A204.1 (cell line): ENCODE data around the gene PLAU.
"Not testable (repeated sequence)": the region's sequence is repeated elsewhere in the genome, so short reads cannot be mapped to it uniquely, and the experiment has no call there.

Experiments used
- FAIRE-seq: peaks from 2 replicates; lab custom pipeline; 2012; peaks lifted over from hg19 to GRCh38; lab: Jason Lieb, UNC

PLAU gene

DNA sequence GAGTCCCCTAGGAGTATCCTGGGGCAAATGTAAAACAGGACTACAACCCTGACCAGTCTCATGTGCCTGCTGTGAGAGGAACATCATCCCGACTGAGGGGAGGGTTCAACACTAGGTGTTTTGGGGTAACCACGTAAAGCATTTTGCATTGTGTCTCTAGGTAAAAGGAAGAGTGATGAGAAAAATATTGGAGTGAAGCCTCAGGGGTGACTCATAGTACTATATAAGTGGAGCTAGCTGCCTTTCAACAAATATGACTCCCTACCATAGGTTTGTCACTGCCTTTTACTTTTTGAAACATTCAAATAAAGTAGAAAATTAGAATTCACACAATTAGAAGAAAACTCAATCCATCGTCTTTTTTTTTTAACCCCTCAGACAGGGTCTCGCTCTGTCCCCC lies 34.0 kb upstream of the PLAU start:
- no peak for FAIRE-seq

DNA sequence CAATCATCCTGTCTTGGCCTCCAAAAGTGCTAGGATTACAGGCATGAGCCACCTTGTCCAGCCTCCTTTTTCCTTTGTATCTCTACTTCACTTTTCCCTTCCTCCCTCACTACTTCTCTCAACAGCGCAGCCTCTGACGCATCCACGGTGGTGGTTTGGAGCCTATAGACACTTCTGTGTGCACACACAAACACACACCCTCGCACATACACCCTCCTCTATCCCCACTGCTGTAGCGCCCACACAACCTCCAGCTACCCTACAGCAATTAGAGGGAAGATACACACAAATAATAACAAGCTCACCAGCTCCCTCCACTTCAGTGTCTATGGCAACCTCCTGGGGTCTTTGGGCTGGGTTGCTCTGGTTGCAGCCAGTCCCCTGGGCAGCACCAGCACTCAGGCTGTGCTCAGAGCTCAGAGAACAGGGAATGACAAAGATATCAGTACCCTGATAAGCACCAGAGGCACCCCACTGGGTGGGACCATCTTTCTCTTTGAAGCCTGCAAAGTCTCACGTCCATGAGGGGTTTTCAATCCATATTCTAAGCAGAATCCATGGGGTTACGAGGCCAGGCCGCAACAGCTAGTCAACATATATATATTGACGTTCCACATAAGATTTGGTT lies 33.3 kb upstream of the PLAU start:
- no peak for FAIRE-seq

DNA sequence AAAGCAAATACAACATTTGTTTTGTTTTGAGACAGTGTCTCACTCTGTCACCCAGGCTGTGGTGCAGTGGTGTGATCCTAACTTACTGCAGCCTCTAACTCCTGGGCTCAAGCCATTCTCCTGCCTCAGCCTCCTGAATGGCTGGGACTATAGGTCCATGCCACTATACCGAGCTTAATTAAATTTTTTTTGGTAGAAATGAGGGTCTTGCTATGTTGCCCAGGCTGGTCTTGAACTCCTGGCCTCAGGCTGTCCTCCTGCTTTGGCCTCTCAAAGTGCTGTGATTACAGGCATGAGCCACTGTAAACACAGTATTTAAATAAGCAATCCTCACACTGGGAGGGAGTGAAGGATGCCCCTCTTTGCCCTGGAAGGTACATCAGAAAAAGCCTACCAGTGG lies 32.6 kb upstream of the PLAU start:
- FAIRE-seq, result no peak

DNA sequence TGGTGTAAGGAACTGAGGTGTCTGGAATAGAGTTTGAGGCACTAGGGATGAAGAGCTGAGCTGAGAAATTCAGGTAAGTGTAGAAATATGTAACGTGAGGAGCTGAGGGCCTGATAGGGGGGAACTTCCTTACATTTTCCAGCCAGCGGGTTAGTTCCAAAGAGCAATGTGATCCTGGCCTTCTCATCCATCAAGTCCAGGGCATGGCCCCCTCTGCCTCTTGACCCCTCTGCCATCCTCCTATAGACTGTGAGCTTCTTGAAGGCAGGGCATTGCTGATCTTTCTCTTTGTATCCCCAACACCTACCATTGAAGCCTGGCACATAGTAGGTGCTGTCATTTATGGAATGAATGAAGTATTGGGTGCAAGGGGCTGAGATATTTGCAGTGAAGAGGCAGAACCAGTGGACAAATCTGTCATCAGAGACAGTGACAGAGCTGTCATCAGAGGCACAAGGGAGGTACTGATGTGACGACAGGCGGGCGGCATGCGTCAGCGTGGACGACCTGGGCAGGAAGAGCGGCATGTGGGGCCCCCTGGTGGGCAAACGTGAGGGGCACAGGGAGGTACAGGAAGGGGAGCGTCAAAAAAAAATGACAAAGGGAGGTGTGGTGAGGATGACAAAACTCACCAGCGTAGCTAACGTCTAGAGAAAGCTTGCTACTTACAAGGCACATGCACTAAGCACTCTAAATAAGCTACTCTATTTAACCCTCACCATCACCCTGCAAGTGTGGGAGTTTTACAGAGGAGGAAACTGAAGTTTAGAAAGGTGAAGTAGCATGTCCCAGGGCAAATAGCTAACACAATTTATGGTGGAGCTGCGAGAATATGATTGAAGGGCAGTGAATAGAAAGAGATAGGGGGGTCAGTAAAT lies 31.4 kb upstream of the PLAU start:
- no peak for FAIRE-seq

DNA sequence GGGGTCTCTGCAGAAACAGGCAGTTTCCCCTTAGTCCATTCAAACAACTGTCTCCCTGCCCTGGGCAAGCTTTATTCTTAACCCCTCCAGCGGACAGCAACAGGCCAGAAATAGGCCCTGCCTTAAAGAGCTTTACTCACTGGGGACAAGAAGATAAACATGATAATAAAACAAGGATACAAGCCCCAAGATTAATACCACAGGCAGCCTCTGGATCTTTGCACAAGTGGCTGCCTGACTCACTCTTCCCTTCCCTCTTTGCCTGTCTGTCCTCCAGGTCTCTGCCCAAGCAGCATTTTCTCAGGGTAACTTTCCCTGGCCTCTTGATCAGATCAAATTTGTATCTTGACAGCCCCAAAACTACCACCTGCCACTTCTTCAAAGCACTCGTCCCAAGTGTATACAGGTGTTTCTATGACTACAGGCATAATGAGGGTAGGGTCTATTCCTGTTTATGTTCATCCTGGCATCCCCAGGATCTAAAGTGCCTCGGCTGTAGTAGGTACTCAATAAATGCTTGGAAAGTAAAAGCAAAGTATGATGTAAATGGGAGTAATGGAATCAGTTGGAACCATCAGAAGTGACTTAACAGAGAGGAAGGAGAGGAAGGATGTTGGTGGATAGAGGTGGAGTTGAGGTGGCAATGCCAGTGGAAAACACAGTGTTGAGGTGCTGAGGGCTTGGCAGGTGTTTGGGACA lies 29.6 kb upstream of the PLAU start:
- no peak for FAIRE-seq

DNA sequence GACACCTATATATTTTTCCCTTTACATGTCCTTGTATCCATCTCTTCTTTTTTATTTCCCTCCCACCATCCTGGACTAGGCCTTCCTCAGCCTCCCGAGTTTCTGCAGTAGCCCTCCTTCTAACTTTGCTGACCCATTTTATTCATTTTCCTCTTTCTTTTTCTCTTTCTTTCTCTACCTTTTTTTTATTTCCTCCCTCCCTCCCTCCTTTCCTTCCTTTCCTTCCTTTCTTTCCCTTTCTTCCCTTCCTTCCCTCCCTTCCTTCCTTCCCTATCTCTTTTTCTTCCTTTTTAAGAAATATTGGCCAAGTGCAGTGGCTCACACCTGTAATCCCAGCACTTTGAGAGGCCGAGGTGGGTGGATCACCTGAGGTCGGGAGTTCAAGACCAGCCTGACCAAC lies 26.9 kb upstream of the PLAU start:
- FAIRE-seq, result no peak

DNA sequence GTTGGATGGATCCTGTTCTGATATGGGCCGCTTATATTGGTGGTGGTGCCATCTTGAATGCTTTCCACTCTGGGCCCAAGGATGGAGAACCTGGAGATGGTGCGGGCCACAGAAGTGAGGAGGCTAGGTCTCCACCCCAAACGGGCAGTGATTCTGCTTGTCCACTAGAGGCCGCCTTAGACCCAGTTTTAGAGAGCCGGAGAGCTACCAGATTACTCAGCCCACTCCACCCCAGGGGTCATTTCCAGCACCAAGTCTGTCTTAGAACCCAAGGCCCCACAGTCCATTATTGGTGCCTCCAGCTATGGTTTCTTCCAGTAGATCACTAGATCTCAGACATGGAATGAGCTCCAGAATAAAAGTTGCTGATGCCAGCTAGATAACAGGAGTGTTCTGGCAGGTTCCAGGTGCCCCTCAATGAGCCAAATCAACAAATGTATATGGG lies 24.8 kb upstream of the PLAU start:
- FAIRE-seq, result peak; percentile 78

DNA sequence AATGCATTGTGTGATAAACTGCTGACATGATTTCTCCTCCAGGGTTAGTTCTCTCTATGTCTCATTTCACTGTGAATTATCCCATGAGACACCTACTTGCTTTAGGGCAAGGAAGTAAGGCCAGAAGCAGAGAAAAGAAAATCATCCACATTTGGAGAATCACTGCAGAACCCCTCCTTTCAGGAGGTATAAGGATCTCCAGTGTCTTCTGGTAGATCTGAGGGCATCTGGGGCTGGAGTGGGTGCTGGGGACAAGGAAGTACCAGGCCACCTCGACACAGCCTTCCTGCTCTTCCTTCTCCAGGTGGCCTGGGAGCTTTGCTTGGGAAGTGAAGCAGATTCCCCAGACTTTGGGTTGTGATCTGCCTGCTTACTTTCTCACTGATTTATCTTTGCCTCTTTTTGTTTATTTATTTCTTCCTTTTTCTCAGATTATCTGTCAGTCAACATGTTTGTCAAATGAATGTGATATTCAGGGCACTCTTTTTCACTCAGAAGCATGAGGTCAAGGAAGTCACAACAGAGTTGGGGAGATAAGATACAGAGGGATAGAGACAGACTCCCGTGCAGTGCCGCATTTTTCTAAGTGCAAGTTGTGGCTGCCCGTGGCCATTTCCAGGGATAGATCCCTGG lies 24.2 kb upstream of the PLAU start:
- FAIRE-seq, result no peak

DNA sequence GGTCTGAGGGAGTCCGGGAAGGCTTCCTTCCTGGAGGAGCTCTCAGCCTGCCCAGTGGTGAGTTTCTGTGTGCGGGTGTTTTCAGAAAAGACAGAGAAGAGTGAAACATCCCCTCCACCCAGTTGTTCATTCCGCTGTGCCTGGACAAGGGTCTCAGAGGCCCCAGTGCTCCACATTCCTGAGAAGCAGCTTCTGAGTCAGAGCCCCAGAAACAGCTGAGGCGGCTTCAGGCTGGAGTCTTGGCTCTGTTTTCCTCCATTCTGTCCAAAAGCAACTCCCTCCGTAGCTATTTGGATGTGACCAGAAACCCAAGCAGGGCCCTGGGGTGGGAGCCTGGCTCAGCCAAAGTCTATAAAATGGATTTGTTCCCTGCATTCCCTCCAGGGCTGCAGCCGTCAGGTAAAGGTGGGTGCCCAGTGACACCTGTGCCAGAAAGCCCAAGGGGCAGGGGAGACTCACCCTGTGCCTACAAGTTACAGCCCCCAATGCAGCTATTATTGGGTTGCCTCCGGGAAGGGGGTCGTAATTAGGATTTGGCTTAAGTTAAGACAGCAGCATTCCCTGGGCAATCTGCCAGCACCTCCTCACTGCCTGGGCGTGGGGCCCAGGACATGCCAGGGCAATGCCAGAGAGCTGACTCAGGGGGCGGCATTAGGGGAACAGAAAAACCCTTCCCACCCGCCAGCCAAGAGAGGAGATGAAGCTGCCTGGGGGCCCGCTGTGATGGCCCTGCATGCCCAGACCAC lies 23.5 kb upstream of the PLAU start:
- FAIRE-seq, result no peak

DNA sequence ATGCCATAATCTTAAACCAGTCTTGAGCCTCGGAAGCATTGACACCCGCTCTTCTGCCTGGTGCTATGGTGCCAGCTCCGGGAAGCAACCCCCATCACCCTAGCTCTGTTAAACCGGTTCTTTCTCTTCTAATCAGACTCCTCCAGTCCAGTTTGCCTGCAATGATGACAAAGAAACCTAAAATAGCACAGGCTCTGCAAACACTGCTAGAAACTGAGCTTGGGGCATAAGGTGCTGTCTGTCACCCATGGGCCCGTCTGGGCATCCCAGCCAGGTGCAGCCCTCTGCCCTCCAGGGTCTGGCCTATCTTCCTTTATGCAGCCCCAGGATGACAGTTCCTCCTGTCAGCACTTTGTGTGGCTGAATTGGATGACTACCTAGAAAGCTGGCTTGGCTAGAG lies 22.4 kb upstream of the PLAU start:
- FAIRE-seq, result no peak

DNA sequence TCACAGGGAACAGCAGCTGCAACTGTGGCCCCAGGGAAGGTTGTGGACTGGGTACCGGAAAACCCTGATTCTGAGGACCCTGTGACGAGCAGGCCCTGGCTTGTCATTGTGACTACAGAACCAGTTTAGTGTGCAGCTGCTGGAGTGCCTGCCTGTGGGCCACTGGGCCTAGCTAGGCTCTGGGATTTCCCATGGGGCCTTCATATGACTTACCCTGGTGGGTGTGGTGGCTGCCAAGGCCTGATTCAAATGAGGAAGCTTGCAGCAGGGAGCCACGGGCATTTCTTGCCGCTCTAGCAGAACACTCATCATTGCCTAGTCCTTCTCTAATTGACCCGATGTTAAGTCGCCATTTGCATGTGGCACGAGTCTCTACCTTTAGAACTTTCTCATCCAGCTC lies 21.9 kb upstream of the PLAU start:
- FAIRE-seq, result no peak

DNA sequence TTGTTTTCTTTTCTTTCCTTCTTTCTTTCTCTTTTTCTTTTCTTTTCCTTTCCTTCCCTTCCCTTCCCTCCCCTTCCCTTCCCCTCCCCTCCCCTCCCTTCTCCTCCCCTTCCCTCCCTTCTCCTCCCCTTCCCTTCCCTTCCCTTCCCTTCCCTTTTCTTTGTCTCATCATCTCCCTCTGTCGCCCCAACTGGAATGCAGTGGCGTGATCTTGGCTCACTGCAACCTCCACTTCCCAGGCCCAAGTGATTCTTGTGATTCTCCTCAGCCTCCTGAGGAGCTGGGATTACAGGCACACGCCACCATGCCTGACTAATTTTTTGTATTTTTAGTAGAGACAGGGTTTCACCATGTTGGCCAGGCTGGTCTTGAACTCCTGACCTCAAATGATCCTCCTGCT lies 21.5 kb upstream of the PLAU start:
- not testable (repeated sequence) for FAIRE-seq

DNA sequence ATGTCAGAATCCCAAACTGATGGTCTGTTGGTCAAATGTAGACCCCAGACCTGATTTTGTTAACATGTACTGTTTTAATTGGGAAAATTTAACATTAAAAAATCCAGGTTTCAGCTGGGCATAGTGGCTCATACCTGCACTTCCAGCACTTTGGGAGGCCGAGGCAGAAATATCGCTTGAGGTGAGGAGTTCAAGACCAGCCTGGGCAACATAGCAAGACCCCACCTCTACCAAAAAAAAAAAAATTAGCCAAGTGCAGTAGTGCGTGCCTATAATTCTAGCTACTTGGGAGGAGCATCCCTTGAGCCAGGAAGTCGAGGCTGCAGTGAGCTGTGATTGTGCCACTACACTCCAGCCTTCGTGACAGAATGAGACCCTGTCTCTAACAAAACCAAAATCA lies 20.7 kb upstream of the PLAU start:
- no peak for FAIRE-seq

DNA sequence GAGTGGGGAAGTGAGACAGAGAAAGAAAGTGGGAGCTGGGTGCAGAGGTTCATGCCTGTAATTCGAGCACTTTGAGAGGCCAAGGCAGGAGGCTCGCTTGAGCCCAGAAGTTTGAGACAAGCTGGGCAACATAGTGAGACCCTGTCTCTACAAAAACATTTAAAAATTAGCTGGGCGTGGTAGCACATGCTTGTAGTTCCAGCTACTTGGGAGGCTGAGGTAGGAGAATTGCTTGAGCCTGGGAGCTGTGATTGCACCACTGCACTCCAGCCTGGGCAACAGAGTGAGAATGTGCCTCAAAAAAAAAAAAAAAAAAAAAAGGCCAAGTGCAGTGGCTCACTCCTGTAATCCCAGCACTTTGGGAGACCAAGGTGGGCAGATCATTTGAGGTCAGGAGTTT lies 20.1 kb upstream of the PLAU start:
- FAIRE-seq, result not testable (repeated sequence)

DNA sequence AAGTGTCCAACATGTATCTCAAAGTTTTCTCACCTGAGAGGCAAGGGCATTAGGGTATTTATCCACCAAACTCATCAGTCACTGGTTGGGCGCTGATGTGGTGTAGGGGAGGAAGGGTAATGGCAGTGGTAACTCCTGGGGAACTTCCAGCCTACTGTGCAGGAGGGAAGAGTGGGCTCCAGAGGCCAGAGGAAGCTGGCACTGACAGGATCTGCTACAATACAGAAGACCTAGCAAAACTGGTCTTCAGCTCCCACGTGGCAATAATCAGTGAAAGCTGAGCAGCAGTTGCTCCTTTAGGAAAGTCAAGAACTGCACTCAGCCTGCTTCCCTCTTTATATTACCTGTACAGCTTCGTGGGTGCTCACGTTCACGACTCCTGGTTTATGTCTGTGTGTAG lies 19.4 kb upstream of the PLAU start:
- FAIRE-seq, result no peak

DNA sequence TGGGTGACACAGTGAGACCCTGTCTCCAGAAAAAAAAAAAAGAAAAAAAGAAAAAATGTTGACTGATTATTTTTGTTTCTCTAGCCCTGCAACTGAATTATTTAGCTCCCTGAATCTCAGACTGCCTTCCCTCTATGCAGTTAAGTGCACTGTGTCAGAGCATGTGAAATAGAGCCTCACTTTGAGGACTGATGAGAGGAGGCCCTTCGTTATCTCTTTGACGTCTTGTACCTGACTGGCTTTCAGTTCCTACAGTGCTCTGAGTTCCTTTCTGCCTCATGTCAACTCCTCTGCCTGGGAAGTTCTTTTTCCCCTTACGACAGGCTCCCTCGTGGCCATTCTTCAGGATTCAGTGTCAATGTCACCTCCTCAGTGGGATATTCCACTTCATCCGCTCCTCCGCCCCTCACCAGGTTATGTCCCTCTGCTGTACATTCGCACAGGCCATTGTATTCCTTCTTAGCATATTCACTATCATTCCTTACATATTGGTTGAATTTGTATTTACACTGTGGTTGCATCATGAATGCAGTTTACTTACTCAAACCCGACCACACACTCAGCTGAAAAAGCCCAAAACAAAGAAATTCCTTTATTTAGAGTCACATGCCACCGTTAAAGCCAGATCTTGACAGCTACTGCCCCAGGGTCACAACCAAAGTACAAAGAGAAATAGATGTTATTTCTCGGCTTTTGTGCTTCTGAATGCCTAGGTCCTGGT lies 18.5 kb upstream of the PLAU start:
- FAIRE-seq, result no peak

DNA sequence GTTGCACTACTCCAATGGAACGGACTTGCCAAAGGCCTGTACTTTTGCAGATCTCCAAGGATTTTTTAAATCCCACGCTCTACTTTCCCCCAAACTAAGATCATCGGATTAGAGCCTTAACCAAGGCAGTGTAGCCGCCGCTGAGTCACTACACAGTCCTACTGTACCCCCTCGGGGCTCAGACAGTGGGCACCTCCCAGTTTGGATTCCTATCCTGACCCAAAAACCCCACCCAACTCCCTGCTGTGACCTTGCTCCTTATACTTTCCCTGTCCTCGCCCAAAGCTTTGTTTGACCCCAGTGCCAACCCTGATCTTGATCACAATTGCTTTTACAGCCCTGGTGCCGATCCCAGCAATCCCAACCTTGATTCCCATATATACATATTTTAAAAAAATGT lies 17.5 kb upstream of the PLAU start:
- FAIRE-seq, result no peak

DNA sequence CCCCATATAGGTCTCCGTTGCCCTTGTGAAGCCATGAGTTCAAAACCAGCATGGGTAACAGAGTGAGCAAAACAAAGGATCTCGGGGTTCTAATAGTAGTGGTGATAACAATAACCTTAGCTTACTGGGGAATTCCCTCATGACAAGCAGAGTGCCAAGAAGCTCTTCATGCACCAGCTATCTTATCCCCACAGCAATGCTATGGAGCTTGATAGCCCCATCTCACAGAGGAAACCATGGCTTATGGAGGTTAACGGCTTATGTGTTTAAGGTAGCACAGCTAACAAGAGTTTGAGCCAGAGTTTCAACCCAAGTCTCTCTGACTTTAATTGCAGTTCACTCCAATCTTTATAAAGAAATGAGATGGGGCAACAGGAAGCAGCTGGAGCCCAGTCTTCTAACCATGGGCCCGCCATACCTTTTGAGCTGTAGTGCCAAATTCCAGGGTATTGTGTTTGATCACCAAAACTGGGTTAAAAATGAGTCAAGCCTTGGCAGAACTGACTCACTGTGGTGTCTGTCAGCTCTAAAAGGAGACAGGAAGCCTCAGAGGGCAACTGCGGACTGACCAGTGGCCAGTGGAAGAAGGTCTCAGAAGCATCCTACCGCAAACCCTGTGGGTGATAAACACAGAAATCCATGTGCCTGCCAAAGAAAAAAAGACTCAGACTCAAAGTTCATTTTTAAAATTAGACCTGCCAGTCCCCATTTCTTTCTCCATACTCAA lies 16.5 kb upstream of the PLAU start:
- FAIRE-seq, result no peak

DNA sequence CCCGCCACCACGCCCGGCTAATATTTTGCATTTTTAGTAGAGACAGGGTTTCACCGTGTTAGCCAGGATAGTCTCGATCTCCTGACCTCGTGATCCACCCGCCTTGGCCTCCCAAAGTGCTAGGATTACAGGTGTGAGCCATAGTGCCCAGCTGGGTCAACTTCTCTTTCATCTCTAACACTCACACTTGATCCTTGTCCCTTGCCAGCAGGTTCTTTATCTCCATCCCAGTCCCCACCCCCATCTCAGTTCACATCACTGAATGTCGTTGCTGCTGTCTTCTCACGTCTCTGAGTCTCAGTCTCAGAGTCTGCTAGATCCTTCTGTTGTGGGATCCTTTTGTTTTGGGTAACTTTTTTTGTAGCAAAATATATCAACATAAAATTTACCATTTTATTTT lies 15.6 kb upstream of the PLAU start:
- FAIRE-seq, result not testable (repeated sequence)

DNA sequence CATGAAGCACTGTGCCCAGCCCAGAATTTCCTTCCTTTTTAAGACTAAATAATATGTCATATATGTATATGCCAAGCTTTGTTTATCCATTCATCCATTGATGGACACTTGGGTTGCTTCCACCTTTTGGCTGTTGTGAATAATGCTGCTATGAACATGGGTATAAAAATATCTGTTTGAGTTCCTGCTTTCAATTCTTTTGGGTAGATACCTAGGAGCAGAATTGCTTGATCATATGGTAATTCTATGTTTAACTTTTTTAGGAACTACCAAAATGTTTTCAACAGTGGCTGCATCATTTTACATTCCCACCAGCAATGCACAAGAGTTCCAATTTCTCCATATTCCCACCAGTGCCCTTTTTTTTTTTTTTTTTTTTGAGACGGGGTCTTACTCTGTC lies 13.2 kb upstream of the PLAU start:
- no peak for FAIRE-seq
